HEK293 (cell line): ENCODE results near the gene NAT8L.

Experiments
- CTCF ChIP-seq: fragments of 450-650 bp; formaldehyde crosslinking; IDR thresholded peaks from 2 replicates; pipeline ENCODE4 v1.5.1; 2016; ENCODE audit warnings: missing biosample characterization, missing genetic modification characterization
- ELK4 ChIP-seq: IDR thresholded peaks from 2 replicates; pipeline ENCODE4 v1.6.1; 2011; ENCODE audit warnings: mild to moderate bottlenecking, low read depth, low read length, borderline replicate concordance
- PBX3 ChIP-seq: sonication (generic); formaldehyde crosslinking; IDR thresholded peaks from 2 replicates; pipeline ENCODE4 v1.8.1; 2022; ENCODE audit warnings: mild to moderate bottlenecking, moderate library complexity, missing genetic modification reagents
- REST ChIP-seq: fragments of 450-650 bp; formaldehyde crosslinking; IDR thresholded peaks from 2 replicates; pipeline ENCODE4 v1.5.1; 2016; ENCODE audit warnings: missing biosample characterization, missing genetic modification characterization
- SETDB1 ChIP-seq: IDR thresholded peaks from one replicate; pipeline ENCODE4 v1.6.1; 2017; ENCODE audit warnings: mild to moderate bottlenecking, low read length, moderate library complexity, mixed read lengths; ENCODE audit not compliant: insufficient read length
- ZNF335 ChIP-seq: fragments of 450-650 bp; formaldehyde crosslinking; conservative IDR thresholded peaks from 2 replicates; pipeline ENCODE4 v1.5.1; 2016; ENCODE audit warnings: missing biosample characterization, missing genetic modification characterization

GRCh38 chr4:2068566-2068965, 9.4 kb downstream of the NAT8L start:
- no peak for TF ChIP-seq CTCF (tag by site-specific recombination)
- no peak for TF ChIP-seq REST (tag by site-specific recombination)
- no peak for TF ChIP-seq SETDB1
- TF ChIP-seq PBX3: no peak
- no peak for TF ChIP-seq ELK4
- no peak for TF ChIP-seq ZNF335 (tag by site-specific recombination)
